Liver (tissue), 9 donors: ENCODE data around the gene CMTM7. TPM values are rescaled to one million over a fixed set of nuclear protein-coding genes. Genes with fewer than 3 reads are reported as not detected.

ENCODE experiments used
- DNase-seq: peaks from one replicate; pipeline ENCODE4 v3.0.0-alpha.2; 2017; ENCODE audit warnings: low spot score
- H3K27ac ChIP-seq, 2 donors: one replicate each; pipeline ENCODE4 v1.7.0; 2013; ENCODE audit warnings: inconsistent platforms in 2 of 2, low read length in 2 of 2, control low read depth in 1 of 2, low read depth in 1 of 2, mild to moderate bottlenecking in 1 of 2
- H3K27me3 ChIP-seq, 4 donors: one replicate each; pipeline versions ENCODE4 v1.6.1 to v1.7.0; 2013; ENCODE audit warnings: low read length in 3 of 4, inconsistent platforms in 1 of 4, mild to moderate bottlenecking in 1 of 4, moderate library complexity in 1 of 4; ENCODE audit not compliant: control insufficient read depth in 4 of 4, insufficient read depth in 4 of 4
- H3K36me3 ChIP-seq, 4 donors: one replicate each; pipeline versions ENCODE4 v1.6.1 to v1.7.0; 2013; ENCODE audit warnings: low read length in 3 of 4, mild to moderate bottlenecking in 3 of 4, low read depth in 1 of 4, moderate library complexity in 1 of 4; ENCODE audit not compliant: control insufficient read depth in 4 of 4, insufficient read depth in 3 of 4
- H3K4me1 ChIP-seq, 4 donors: one replicate each; pipeline versions ENCODE4 v1.6.1 to v1.7.0; 2013; ENCODE audit warnings: low read length in 3 of 4, mild to moderate bottlenecking in 3 of 4, moderate library complexity in 1 of 4; ENCODE audit not compliant: control insufficient read depth in 4 of 4, insufficient read depth in 4 of 4
- H3K4me3 ChIP-seq, 3 donors: one replicate each; pipeline versions ENCODE4 v1.6.1 to v1.7.0; 2013; ENCODE audit warnings: low read length in 3 of 3, control low read depth in 1 of 3, low read depth in 1 of 3, mild to moderate bottlenecking in 1 of 3
- H3K9ac ChIP-seq, 2 donors: one replicate each; pipeline ENCODE4 v1.7.0; 2013; ENCODE audit warnings: low read length in 2 of 2, mild to moderate bottlenecking in 2 of 2, moderate library complexity in 2 of 2, control low read depth in 1 of 2, low read depth in 1 of 2
- H3K9me3 ChIP-seq, 4 donors: one replicate each; pipeline versions ENCODE4 v1.6.1 to v1.7.0; 2013; ENCODE audit warnings: low read length in 3 of 4; ENCODE audit not compliant: control insufficient read depth in 4 of 4
- ATF3 ChIP-seq: IDR thresholded peaks from 2 replicates; pipeline ENCODE4 v1.6.1; 2016; ENCODE audit warnings: antibody characterized with exemption
- EGR1 ChIP-seq, 2 donors: IDR thresholded peaks; 2 replicates each; pipeline ENCODE4 v1.6.1; 2016 to 2018; ENCODE audit warnings: antibody characterized with exemption in 2 of 2, low read depth in 2 of 2
- FOXA1 ChIP-seq: IDR thresholded peaks from 2 replicates; pipeline ENCODE4 v1.6.1; 2016; ENCODE audit warnings: antibody characterized with exemption
- GABPA ChIP-seq, 2 donors: IDR thresholded peaks in 1 of 2; conservative IDR thresholded peaks in 1 of 2; 2 replicates each; pipeline ENCODE4 v1.6.1; 2016; ENCODE audit warnings: antibody characterized with exemption in 2 of 2, mild to moderate bottlenecking in 1 of 2, moderate library complexity in 1 of 2
- HNF4A ChIP-seq, 2 donors: conservative IDR thresholded peaks; 2 replicates each; pipeline ENCODE4 v1.6.1; 2016; ENCODE audit warnings: antibody characterized with exemption in 2 of 2, mild to moderate bottlenecking in 2 of 2
- HNF4G ChIP-seq: IDR thresholded peaks from 2 replicates; pipeline ENCODE4 v1.6.1; 2016; ENCODE audit warnings: antibody characterized with exemption
- JUND ChIP-seq, 2 donors: IDR thresholded peaks; 2 replicates each; pipeline ENCODE4 v1.6.1; 2016; ENCODE audit warnings: antibody characterized with exemption in 2 of 2
- NR2F2 ChIP-seq: IDR thresholded peaks from 2 replicates; pipeline ENCODE4 v1.6.1; 2016; ENCODE audit warnings: antibody characterized with exemption
- RAD21 ChIP-seq, 2 donors: IDR thresholded peaks; 2 replicates each; pipeline ENCODE4 v1.6.1; 2016; ENCODE audit warnings: antibody characterized with exemption in 2 of 2, mild to moderate bottlenecking in 2 of 2
- RXRA ChIP-seq, 2 donors: IDR thresholded peaks; 2 replicates each; pipeline ENCODE4 v1.6.1; 2017 to 2018; ENCODE audit warnings: antibody characterized with exemption in 2 of 2, mild to moderate bottlenecking in 1 of 2
- YY1 ChIP-seq: IDR thresholded peaks from 2 replicates; pipeline ENCODE4 v1.6.1; 2016; ENCODE audit warnings: antibody characterized with exemption, mild to moderate bottlenecking
- ZBTB33 ChIP-seq: IDR thresholded peaks from 2 replicates; pipeline ENCODE4 v1.6.1; 2016; ENCODE audit warnings: antibody characterized with exemption
- WGBS: extraction: QIAGEN DNeasy Blood & Tissue Kit; methylation state at CpG from one replicate; pipeline ENCODE4 v1.1.7; 2013; 5-methylcytosine and 5-hydroxymethylcytosine counted together
- polyA plus RNA-seq, 2 donors: library from polyadenylated mRNA; stranded (reverse) in 1 of 2; unstranded in 1 of 2; fragments of 200-250 nt in 1 of 2; fragments of >200 nt in 1 of 2; fragmentation: Nextera tagmentation in 1 of 2; extraction: Ambion mirVana in 1 of 2; gene quantifications; one replicate each; pipeline versions ENCODE4 v1.2.1 to v1.2.3, GENCODE V29; 2013 to 2015
- total RNA-seq, 2 donors: library from RNA; depleted of rRNA; stranded (reverse); fragments of >200 nt; gene quantifications; one replicate each; pipeline ENCODE4 v1.2.3, GENCODE V29; 2014
- TF ChIP-seq, protein P1 (sequence below): IDR thresholded peaks from 2 replicates; pipeline ENCODE4 v1.6.1; 2016; ENCODE audit warnings: antibody characterized with exemption, mild to moderate bottlenecking
- donor health status: healthy.
- donor health status: healthy.
- donor health status: healthy.
- donor health status: healthy.
- donor health status: healthy.

CMTM7 gene
- total and polyA plus RNA-seq, 4 donors: 3.6 to 20.3 (median 4.1) TPM

- Histone ChIP-seq H3K4me1 (peaks cover 8 to 50% (median 22%) of the 10 kb centered on the region in 4 donors), H3K4me3 (no peak overlapping the region), H3K27me3 (no peaks in the 10 kb centered on the region), H3K36me3 (peaks cover 0 to 6% (median 0%) of the 10 kb centered on the region in 4 donors), H3K27ac (no peak overlapping the region), H3K9ac (no peak overlapping the region), H3K9me3 (no peaks in the 10 kb centered on the region)
- TF ChIP-seq HNF4G: no peak
- no peak for TF ChIP-seq HNF4A (conservative IDR thresholded peaks at IDR 0.05)
- TF ChIP-seq RXRA (IDR thresholded peaks at IDR 0.05): no peak
- TF ChIP-seq, protein P1, sequence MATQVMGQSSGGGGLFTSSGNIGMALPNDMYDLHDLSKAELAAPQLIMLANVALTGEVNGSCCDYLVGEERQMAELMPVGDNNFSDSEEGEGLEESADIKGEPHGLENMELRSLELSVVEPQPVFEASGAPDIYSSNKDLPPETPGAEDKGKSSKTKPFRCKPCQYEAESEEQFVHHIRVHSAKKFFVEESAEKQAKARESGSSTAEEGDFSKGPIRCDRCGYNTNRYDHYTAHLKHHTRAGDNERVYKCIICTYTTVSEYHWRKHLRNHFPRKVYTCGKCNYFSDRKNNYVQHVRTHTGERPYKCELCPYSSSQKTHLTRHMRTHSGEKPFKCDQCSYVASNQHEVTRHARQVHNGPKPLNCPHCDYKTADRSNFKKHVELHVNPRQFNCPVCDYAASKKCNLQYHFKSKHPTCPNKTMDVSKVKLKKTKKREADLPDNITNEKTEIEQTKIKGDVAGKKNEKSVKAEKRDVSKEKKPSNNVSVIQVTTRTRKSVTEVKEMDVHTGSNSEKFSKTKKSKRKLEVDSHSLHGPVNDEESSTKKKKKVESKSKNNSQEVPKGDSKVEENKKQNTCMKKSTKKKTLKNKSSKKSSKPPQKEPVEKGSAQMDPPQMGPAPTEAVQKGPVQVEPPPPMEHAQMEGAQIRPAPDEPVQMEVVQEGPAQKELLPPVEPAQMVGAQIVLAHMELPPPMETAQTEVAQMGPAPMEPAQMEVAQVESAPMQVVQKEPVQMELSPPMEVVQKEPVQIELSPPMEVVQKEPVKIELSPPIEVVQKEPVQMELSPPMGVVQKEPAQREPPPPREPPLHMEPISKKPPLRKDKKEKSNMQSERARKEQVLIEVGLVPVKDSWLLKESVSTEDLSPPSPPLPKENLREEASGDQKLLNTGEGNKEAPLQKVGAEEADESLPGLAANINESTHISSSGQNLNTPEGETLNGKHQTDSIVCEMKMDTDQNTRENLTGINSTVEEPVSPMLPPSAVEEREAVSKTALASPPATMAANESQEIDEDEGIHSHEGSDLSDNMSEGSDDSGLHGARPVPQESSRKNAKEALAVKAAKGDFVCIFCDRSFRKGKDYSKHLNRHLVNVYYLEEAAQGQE: no peak
- TF ChIP-seq EGR1 (IDR thresholded peaks at IDR 0.05; ENCODE audit: low read depth in 2 of 2): no peak
- TF ChIP-seq FOXA1: no peak
- no peak for TF ChIP-seq NR2F2
- no peak for TF ChIP-seq JUND (IDR thresholded peaks at IDR 0.05)
- no peak for TF ChIP-seq RAD21 (IDR thresholded peaks at IDR 0.05)
- no peak for DNase-seq
Measured at GRCh38 chr3:32495085-32495484, 103.4 kb downstream of the CMTM7 start.

- Histone ChIP-seq H3K27ac (no peak overlapping the region), H3K36me3 (peaks cover 0 to 6% (median 0%) of the 10 kb centered on the region in 4 donors), H3K9ac (no peak overlapping the region), H3K4me3 (no peak overlapping the region), H3K4me1 (peaks cover 8 to 50% (median 23%) of the 10 kb centered on the region in 4 donors), H3K27me3 (no peaks in the 10 kb centered on the region), H3K9me3 (no peaks in the 10 kb centered on the region)
- WGBS: 62% methylated on average over 2 of the region's 2 CpGs
- TF ChIP-seq JUND (IDR thresholded peaks at IDR 0.05) (no peak), RXRA (IDR thresholded peaks at IDR 0.05) (no peak), FOXA1 (no peak), GABPA (IDR thresholded peaks at IDR 0.05 in 1 of 2, conservative IDR thresholded peaks at IDR 0.05 in 1 of 2) (no peak)
- TF ChIP-seq, protein P1: no peak
- DNase-seq: no peak
Measured at GRCh38 chr3:32495609-32496008, 104.0 kb downstream of the CMTM7 start.

- no peaks in the 10 kb centered on the region for H3K9me3 ChIP-seq
- H3K4me3 ChIP-seq: no peak overlapping the region
- no peaks in the 10 kb centered on the region for H3K27me3 ChIP-seq
- DNase-seq: no peak
- WGBS: 77% methylated on average over 3 of the region's 3 CpGs
- H3K36me3 ChIP-seq: no peaks in the 10 kb centered on the region
- H3K4me1 ChIP-seq: peaks cover 8 to 44% (median 23%) of the 10 kb centered on the region in 4 donors
- no peak overlapping the region for H3K27ac ChIP-seq
- peak overlapping the region in 1 of 2 donors; percentile 2 for H3K9ac ChIP-seq
- TF ChIP-seq ATF3 (no peak), FOXA1 (no peak), ZBTB33 (no peak), RAD21 (IDR thresholded peaks at IDR 0.05) (no peak), HNF4A (conservative IDR thresholded peaks at IDR 0.05) (no peak), YY1 (no peak)
Measured at GRCh38 chr3:32498252-32498651, 106.6 kb downstream of the CMTM7 start.
